Endothelial cell of umbilical vein (primary cell): ENCODE measurements around the gene OR5H14. TPM values are rescaled to one million over a fixed set of nuclear protein-coding genes. Genes with fewer than 3 reads are reported as not detected.

Experiments used
- BruUV-seq: library from RNA; stranded (reverse); fragments of 400-500 nt; replicated peaks from 2 replicates; lab custom pipeline; 2021; lab: Mats Ljungman, UMichigan
- CTCF ChIA-PET: fragments of 300-600, 350-600 bp; sonication (Branson Sonifier 250); formaldehyde crosslinking; loops from one replicate; lab custom pipeline; 2021; ENCODE audit warnings: antibody characterized with exemption, inconsistent platforms; lab: Charles Lee
- POLR2A ChIA-PET: fragments of 300-600, 350-600 bp; sonication (Branson Sonifier 250); formaldehyde crosslinking; loops from one replicate; lab custom pipeline; 2021; ENCODE audit warnings: antibody characterized with exemption, inconsistent platforms; lab: Charles Lee
- DNase-seq: peaks from one replicate; pipeline ENCODE4 v3.0.0-alpha.2; 2011; ENCODE audit warnings: low read depth, low spot score
- FAIRE-seq: peaks from 2 replicates; lab custom pipeline; 2011; peaks lifted over from hg19 to GRCh38; lab: Jason Lieb, UNC
- H2AFZ ChIP-seq: 2 replicates; pipeline ENCODE4 v1.6.0; 2012; ENCODE audit warnings: low read depth, low read length, control low read depth, inconsistent platforms
- H3K27ac ChIP-seq: 2 replicates; pipeline ENCODE4 v1.5.1; 2011; ENCODE audit warnings: low read depth, mild to moderate bottlenecking, control low read depth, low read length, moderate library complexity; ENCODE audit not compliant: insufficient read depth
- H3K27me3 ChIP-seq, 2 experiments: 2 replicates each; pipeline versions ENCODE4 v1.6.0 to v1.6.1; 2011; ENCODE audit warnings: low read length in 2 of 2, mixed read lengths in 1 of 2; ENCODE audit not compliant: control insufficient read depth in 2 of 2, insufficient read depth in 2 of 2
- H3K36me3 ChIP-seq, 2 experiments: 2 replicates in 1 of 2; 3 replicates in 1 of 2; pipeline ENCODE4 v1.5.1; 2011; ENCODE audit warnings: low read length in 2 of 2, mild to moderate bottlenecking in 1 of 2, moderate library complexity in 1 of 2; ENCODE audit not compliant: control insufficient read depth in 2 of 2, insufficient read depth in 2 of 2; ENCODE audit errors: extremely low read depth in 1 of 2
- H3K4me1 ChIP-seq: 3 replicates; pipeline ENCODE4 v1.5.1; 2011; ENCODE audit warnings: mild to moderate bottlenecking, low read length; ENCODE audit not compliant: control insufficient read depth, insufficient read depth; ENCODE audit errors: extremely low read depth
- H3K4me2 ChIP-seq: 2 replicates; pipeline ENCODE4 v1.6.1; 2011; ENCODE audit warnings: low read length, control low read depth, mixed read lengths; ENCODE audit not compliant: insufficient read depth
- H3K4me3 ChIP-seq, 3 experiments: fragments of 200-600 bp in 1 of 3; sonication (generic), shearing (Covaris generic) in 1 of 3; replicated peaks in 1 of 3; 2 replicates each; pipeline ENCODE4 v1.5.1; 2011 to 2016; ENCODE audit warnings: control low read depth in 3 of 3, low read length in 3 of 3, mild to moderate bottlenecking in 2 of 3, inconsistent platforms in 1 of 3, low read depth in 1 of 3, moderate library complexity in 1 of 3; ENCODE audit not compliant: insufficient read depth in 1 of 3
- H3K79me2 ChIP-seq: 2 replicates; pipeline ENCODE4 v1.6.0; 2012; ENCODE audit warnings: low read length, inconsistent platforms; ENCODE audit not compliant: control insufficient read depth, insufficient read depth
- H3K9ac ChIP-seq: replicated peaks from 2 replicates; pipeline ENCODE3; 2011; ENCODE audit warnings: low read length, control low read depth; ENCODE audit not compliant: insufficient read depth; ENCODE audit errors: extremely low read depth
- H3K9me1 ChIP-seq: replicated peaks from 3 replicates; pipeline ENCODE4 v1.6.0; 2011; ENCODE audit warnings: mild to moderate bottlenecking, low read length; ENCODE audit not compliant: control insufficient read depth, insufficient read depth; ENCODE audit errors: extremely low read depth
- H3K9me3 ChIP-seq: replicated peaks from 2 replicates; pipeline ENCODE4 v1.5.1; 2012; ENCODE audit warnings: low read length, inconsistent platforms; ENCODE audit not compliant: control insufficient read depth, insufficient read depth
- H4K20me1 ChIP-seq: replicated peaks from 2 replicates; pipeline ENCODE3; 2011; ENCODE audit warnings: mild to moderate bottlenecking, low read length; ENCODE audit not compliant: control insufficient read depth, insufficient read depth; ENCODE audit errors: extremely low read depth
- MYC ChIP-seq: IDR thresholded peaks from one replicate; pipeline ENCODE4 v1.6.1; 2011; ENCODE audit warnings: mild to moderate bottlenecking, low read depth, low read length
- POLR2A ChIP-seq: IDR thresholded peaks from 2 replicates; pipeline ENCODE4 v1.6.1; 2012; ENCODE audit warnings: low read depth, mild to moderate bottlenecking, control low read depth, low read length
- POLR2AphosphoS5 ChIP-seq: IDR thresholded peaks from 2 replicates; pipeline ENCODE4 v1.6.1; 2012; ENCODE audit warnings: low read depth, mild to moderate bottlenecking, control low read depth, low read length, moderate library complexity; ENCODE audit not compliant: insufficient read depth
- dilution Hi-C: fragments of 300-500 bp; cut with MboI; formaldehyde crosslinking; loops from one replicate; pipeline ENCODE4 v1.15.0; 2019; ENCODE audit warnings: low sequenced_read_pairs; ENCODE audit not compliant: extremely low pct_ligation_motif_present
- intact Hi-C: fragments of 100-400 bp; cut with micrococcal nuclease; formaldehyde crosslinking; loops from one replicate; pipeline ENCODE4 v1.10.0; 2022
- polyA plus RNA-seq, 4 experiments: library from polyadenylated mRNA; depleted of rRNA in 3 of 4; stranded (reverse) in 3 of 4; unstranded in 1 of 4; fragments of >200 nt; gene quantifications; 2 replicates each; pipeline versions ENCODE4 v1.2.1 to v1.2.3, GENCODE V29; 2011 to 2012; ENCODE audit warnings: missing spikeins in 1 of 4
- total RNA-seq: library from RNA; stranded (reverse); gene quantifications from 2 replicates; pipeline ENCODE4 v1.2.3, GENCODE V29; 2021

The OR5H14 gene
- total and polyA plus RNA-seq, 2 donors (not counting 3 experiments of a cell fraction or from before 2014, with no cell fraction given), result not detected

DNA sequence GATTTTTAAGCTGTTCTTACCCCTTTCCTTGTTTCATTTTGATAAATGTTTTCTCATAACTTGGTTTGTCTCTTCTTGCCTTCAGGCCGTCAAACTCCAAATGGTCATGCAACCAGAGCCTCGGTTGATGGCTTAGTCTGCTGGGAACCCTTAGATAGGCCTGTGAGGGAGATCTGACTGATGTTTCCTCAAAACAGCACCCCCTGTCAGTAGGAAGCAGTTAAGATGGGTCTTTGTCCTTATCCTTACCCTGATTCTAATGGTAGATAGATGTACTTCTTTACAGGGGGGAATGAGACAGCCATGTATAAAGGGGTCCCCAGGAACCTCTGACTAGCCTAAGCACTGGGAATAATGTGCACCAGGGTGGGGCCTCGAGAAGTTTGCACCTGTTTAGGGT is 33.0 kb upstream of the OR5H14 start:
- Histone ChIP-seq H3K9me3 (no peaks in the 10 kb centered on the region), H3K9me1 (no peaks in the 10 kb centered on the region), H3K4me2 (no peak overlapping the region), H3K27me3 (no peaks in the 10 kb centered on the region), H3K9ac (no peak overlapping the region), H3K79me2 (no peaks in the 10 kb centered on the region), H2AFZ (no peak overlapping the region), H3K27ac (no peak overlapping the region), H3K4me3 (no peak overlapping the region), H4K20me1 (no peaks in the 10 kb centered on the region), H3K36me3 (no peaks in the 10 kb centered on the region), H3K4me1 (no peaks in the 10 kb centered on the region)
- FAIRE-seq (no peak), DNase-seq (no peak)
- intact Hi-C loops (no loop called here), dilution Hi-C loops (no loop called here)
- no peak for TF ChIP-seq POLR2A
- no TSS peak for BruUV-seq
- CTCF ChIA-PET, result no interaction called here
- POLR2A ChIA-PET, result no interaction called here

- no TSS peak for BruUV-seq
- FAIRE-seq, result no peak
- CTCF ChIA-PET, result no interaction called here
Observed at GRCh38 chr3:98115717-98116116, 31.6 kb upstream of the OR5H14 start.

More at GRCh38 chr3:98115717-98116116, 31.6 kb upstream of the OR5H14 start:
- H3K27ac ChIP-seq, result no peak overlapping the region
- H3K9me3 ChIP-seq, result no peaks in the 10 kb centered on the region
- no peaks in the 10 kb centered on the region for H4K20me1 ChIP-seq
- no peak overlapping the region for H3K4me2 ChIP-seq
- DNase-seq, result no peak
- dilution Hi-C loops, result no loop called here
- intact Hi-C loops, result no loop called here
- H3K9ac ChIP-seq, result no peak overlapping the region
- POLR2A ChIA-PET, result no interaction called here
- H3K27me3 ChIP-seq, result no peaks in the 10 kb centered on the region
- H2AFZ ChIP-seq, result no peak overlapping the region
- no peaks in the 10 kb centered on the region for H3K79me2 ChIP-seq
- H3K36me3 ChIP-seq, result no peaks in the 10 kb centered on the region
- no peaks in the 10 kb centered on the region for H3K4me1 ChIP-seq
- TF ChIP-seq POLR2AphosphoS5 (no peak), MYC (no peak)
- H3K4me3 ChIP-seq, result no peak overlapping the region
- no peaks in the 10 kb centered on the region for H3K9me1 ChIP-seq
